ENCODE results near the gene PIGV.

DNA sequence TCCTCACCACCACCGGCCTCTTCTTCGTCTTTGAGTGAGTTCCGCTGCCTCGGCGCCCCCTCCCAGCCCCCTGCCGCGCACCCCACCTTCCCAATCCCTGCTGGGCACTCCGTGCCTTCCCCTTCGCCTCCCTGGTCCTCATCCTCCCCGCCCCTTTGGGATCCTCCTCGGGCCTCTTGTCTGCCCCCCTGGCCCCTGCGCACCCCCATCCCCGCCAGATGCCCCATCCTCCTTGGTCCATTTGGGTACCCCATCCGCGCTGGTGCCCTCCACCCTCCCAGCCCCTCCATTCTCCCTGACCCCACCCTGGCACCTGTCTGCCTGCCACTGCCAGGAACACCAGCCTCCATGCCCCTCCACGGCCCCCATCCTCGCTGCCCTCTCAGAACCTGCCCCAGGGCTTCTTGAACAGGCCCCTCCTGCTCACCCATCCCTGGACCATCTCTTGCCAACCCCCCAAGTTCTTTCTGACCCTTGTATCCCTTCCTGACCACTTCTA lies 39.4 kb downstream of the PIGV start:
- TF ChIP-seq, protein P1, sequence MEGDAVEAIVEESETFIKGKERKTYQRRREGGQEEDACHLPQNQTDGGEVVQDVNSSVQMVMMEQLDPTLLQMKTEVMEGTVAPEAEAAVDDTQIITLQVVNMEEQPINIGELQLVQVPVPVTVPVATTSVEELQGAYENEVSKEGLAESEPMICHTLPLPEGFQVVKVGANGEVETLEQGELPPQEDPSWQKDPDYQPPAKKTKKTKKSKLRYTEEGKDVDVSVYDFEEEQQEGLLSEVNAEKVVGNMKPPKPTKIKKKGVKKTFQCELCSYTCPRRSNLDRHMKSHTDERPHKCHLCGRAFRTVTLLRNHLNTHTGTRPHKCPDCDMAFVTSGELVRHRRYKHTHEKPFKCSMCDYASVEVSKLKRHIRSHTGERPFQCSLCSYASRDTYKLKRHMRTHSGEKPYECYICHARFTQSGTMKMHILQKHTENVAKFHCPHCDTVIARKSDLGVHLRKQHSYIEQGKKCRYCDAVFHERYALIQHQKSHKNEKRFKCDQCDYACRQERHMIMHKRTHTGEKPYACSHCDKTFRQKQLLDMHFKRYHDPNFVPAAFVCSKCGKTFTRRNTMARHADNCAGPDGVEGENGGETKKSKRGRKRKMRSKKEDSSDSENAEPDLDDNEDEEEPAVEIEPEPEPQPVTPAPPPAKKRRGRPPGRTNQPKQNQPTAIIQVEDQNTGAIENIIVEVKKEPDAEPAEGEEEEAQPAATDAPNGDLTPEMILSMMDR (optimal IDR thresholded peaks at IDR 0.05 in 1 of 3, IDR thresholded peaks at IDR 0.05 in 1 of 3, conservative IDR thresholded peaks at IDR 0.05 in 1 of 3; ENCODE audit: extremely low read depth in 1 of 3, insufficient read depth in 2 of 3, low read length in 3 of 3) = no peak
- no peak for TF ChIP-seq EZH2 (IDR thresholded peaks at IDR 0.05; ENCODE audit: low read length)
